ENCODE data around the gene MAMDC2. TPM values are rescaled to one million over a fixed set of nuclear protein-coding genes. Genes with fewer than 3 reads are reported as not detected.

Gene MAMDC2
- total and polyA plus RNA-seq, 5 donors from 2014 or later, result 0.10 TPM; not detected in 4

DNA sequence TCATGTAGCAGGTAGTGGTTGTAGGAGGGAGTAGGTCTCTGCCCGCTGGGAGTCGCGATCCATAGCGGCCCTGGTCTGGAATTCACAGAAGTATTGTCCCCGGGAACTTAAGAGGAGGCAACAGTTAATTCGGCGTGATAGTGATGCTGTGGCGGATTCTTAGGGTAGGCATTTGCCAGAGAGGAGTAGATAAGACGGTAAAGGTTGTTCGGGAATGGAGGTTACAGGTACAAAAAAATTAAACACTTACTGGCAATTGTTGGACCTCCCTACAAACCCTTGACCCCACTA lies 215.8 kb downstream of the MAMDC2 start:
- peaks cover 39 to 58% (median 43%) of the 10 kb centered on the region in 4 donors for H3K4me1 Mint-ChIP-seq
- DNase-seq, result no peak

DNA sequence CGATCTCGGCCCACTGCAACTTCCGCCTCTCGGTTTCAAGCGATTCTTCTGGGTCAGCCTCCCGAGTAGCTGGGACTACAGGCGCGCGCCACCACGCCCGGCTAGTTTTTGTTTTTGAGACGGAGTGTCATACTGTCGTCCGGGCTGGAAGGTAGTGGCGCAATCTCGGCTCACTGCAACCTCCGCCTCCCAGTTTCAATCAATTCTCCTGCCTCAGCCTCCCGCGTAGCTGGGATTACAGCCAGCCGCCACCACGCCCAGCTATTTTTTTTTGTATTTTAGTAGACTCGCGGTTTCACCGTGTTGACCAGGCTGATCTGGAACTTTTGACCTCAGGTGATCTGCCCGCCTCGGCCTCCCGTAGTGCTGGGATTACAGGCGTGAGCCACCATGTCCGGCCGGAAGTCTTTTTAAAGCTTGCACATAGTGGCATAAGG lies 216.4 kb downstream of the MAMDC2 start:
- no peaks in the 10 kb centered on the region for H3K9me3 ChIP-seq (ENCODE audit: control insufficient read depth in 2 of 2, low read length in 2 of 2)
- no peaks in the 10 kb centered on the region for H3K27me3 Mint-ChIP-seq
- H3K27me3 ChIP-seq (ENCODE audit: control insufficient read depth, insufficient read depth, low read length), result no peaks in the 10 kb centered on the region
- H3K36me3 ChIP-seq (ENCODE audit: control insufficient read depth, insufficient read depth, low read length), result peaks cover 11% of the 10 kb centered on the region
- H3K4me1 ChIP-seq (ENCODE audit: control insufficient read depth, insufficient read depth, low read length, poor library complexity, severe bottlenecking), result peaks cover 55% of the 10 kb centered on the region
- H3K4me3 ChIP-seq (ENCODE audit: low read depth, low read length), result peak overlapping the region; percentile 95
- peak overlapping the region; percentile 88 to 95 (median 92) for H3K4me3 Mint-ChIP-seq
- peaks cover 42 to 64% (median 47%) of the 10 kb centered on the region in 4 donors for H3K4me1 Mint-ChIP-seq
- ATAC-seq (ENCODE audit: low read depth in 2 of 2), result no peak
- peaks cover 8% of the 10 kb centered on the region for H3K36me3 Mint-ChIP-seq
- DNase-seq, result no peak
- H3K27ac ChIP-seq (ENCODE audit: insufficient read depth, low read length, poor library complexity, severe bottlenecking), result peak overlapping the region; percentile 92
- H3K9me3 Mint-ChIP-seq, result no peaks in the 10 kb centered on the region
- H3K27ac Mint-ChIP-seq, result peak overlapping the region in 2 of 3 donors; percentile 67 to 93

More for the DNA sequence above, 215.8 kb downstream of the MAMDC2 start:
- H3K27ac ChIP-seq (ENCODE audit: insufficient read depth, low read length, poor library complexity, severe bottlenecking), result peak overlapping the region; percentile 92
- peaks cover 5% of the 10 kb centered on the region for H3K36me3 ChIP-seq (ENCODE audit: control insufficient read depth, insufficient read depth, low read length)
- Mint-ChIP-seq H3K27me3 (no peaks in the 10 kb centered on the region), H3K27ac (peak overlapping the region; percentile 93 to 96 (median 96)), H3K4me3 (peak overlapping the region; percentile 88 to 95 (median 92)), H3K9me3 (no peaks in the 10 kb centered on the region), H3K36me3 (peaks cover 4% of the 10 kb centered on the region)
- peak overlapping the region; percentile 95 for H3K4me3 ChIP-seq (ENCODE audit: low read depth, low read length)
- no peaks in the 10 kb centered on the region for H3K27me3 ChIP-seq (ENCODE audit: control insufficient read depth, insufficient read depth, low read length)
- ATAC-seq (ENCODE audit: low read depth in 2 of 2), result no peak
- no peaks in the 10 kb centered on the region for H3K9me3 ChIP-seq (ENCODE audit: control insufficient read depth in 2 of 2, low read length in 2 of 2)
- H3K4me1 ChIP-seq (ENCODE audit: control insufficient read depth, insufficient read depth, low read length, poor library complexity, severe bottlenecking), result peaks cover 55% of the 10 kb centered on the region

DNA sequence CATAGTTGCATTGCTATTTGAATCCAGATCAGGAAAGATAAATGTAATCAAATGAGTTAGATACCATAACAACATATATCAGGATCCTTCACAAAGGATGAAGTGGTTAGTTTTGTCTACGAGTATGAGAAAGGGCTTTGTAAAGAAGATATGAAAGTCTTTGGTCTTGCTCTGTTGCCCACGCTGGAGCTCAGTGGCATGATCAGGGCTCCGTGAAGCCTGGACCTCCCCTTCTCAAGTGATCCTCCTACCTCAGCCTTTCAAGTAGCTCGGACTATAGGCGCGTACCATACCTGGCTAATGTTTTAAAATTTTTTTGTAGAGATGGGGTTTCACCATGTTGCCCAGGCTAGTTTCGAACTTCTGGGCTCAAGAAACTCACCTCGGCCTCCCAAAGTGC lies 217.0 kb downstream of the MAMDC2 start:
- ATAC-seq (ENCODE audit: low read depth in 2 of 2) (no peak), DNase-seq (no peak)
- Histone ChIP-seq H3K27me3 (ENCODE audit: control insufficient read depth, insufficient read depth, low read length) (no peaks in the 10 kb centered on the region), H3K27ac (ENCODE audit: insufficient read depth, low read length, poor library complexity, severe bottlenecking) (peak overlapping the region; percentile 36), H3K36me3 (ENCODE audit: control insufficient read depth, insufficient read depth, low read length) (peaks cover 17% of the 10 kb centered on the region), H3K4me1 (ENCODE audit: control insufficient read depth, insufficient read depth, low read length, poor library complexity, severe bottlenecking) (peaks cover 55% of the 10 kb centered on the region), H3K9me3 (ENCODE audit: control insufficient read depth in 2 of 2, low read length in 2 of 2) (no peaks in the 10 kb centered on the region), H3K4me3 (ENCODE audit: low read depth, low read length) (peak overlapping the region; percentile 85)
- Mint-ChIP-seq H3K36me3 (peaks cover 8% of the 10 kb centered on the region), H3K27ac (peak overlapping the region in 2 of 3 donors; percentile 67 to 77), H3K9me3 (no peaks in the 10 kb centered on the region), H3K4me3 (peak overlapping the region; percentile 88 to 95 (median 92)), H3K27me3 (no peaks in the 10 kb centered on the region), H3K4me1 (peaks cover 43 to 67% (median 50%) of the 10 kb centered on the region in 4 donors)

DNA sequence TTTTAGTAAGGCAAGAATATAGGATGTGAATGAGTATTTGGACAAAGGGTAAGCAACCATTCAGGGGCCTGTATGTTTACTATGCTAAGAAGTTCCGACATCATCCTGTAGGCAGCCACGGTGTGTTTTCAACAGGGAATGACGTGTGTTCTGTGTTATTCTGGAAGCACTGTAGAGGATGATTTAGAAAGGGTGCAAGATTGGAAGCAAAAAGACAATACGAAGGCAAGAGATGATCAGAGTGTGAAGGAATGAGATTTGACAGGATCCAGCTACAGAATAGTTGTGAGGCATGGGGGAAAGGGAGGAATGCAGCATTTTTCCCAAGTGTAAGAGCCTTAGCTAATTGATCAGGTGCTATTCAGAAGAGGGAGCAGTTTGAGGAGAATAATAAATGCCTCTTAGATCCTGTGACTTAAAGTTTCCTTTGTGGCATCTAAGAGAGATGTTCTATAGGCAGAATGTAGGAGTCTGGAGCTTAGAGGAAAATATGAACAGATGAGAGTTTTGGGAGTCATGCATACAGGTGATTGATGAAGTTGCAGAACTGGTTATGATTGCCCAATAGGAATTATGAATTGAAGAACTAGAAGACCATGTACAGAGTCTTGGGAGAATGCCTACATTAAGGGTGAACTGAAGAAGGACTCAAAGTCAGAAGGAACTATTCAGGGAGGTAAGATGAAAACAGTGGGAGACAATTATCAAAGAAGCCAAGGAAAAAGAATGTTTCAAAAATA lies 217.7 kb downstream of the MAMDC2 start:
- Mint-ChIP-seq H3K27ac (peak overlapping the region in 2 of 3 donors; percentile 49 to 72), H3K4me1 (peaks cover 43 to 72% (median 53%) of the 10 kb centered on the region in 4 donors), H3K9me3 (no peaks in the 10 kb centered on the region), H3K27me3 (no peaks in the 10 kb centered on the region), H3K4me3 (peak overlapping the region; percentile 88 to 95 (median 92)), H3K36me3 (peaks cover 8% of the 10 kb centered on the region)
- Histone ChIP-seq H3K4me1 (ENCODE audit: control insufficient read depth, insufficient read depth, low read length, poor library complexity, severe bottlenecking) (peaks cover 59% of the 10 kb centered on the region), H3K4me3 (ENCODE audit: low read depth, low read length) (peak overlapping the region; percentile 85), H3K27me3 (ENCODE audit: control insufficient read depth, insufficient read depth, low read length) (no peaks in the 10 kb centered on the region), H3K9me3 (ENCODE audit: control insufficient read depth in 2 of 2, low read length in 2 of 2) (no peaks in the 10 kb centered on the region), H3K27ac (ENCODE audit: insufficient read depth, low read length, poor library complexity, severe bottlenecking) (no peak overlapping the region), H3K36me3 (ENCODE audit: control insufficient read depth, insufficient read depth, low read length) (peaks cover 19% of the 10 kb centered on the region)
- DNase-seq, result no peak
- ATAC-seq (ENCODE audit: low read depth in 2 of 2), result no peak

DNA sequence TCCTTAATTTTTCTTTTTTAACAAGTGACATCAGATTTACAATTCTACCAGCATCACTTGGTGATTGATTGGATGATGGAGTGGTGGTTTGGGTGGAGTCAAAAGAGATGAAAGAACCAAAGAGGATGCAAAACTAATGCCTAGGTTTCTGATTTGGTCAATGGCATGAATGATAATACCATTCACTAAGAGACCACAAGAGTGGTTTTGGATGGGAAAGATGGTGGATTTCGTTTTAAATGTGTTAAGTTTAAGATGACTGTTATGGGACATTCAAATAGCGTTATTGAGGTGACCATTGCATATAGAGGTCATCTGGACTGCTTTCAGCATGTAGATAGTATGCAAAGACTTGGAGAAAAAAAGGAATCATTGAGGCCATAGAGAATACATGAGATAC lies 218.7 kb downstream of the MAMDC2 start:
- H3K27ac ChIP-seq (ENCODE audit: insufficient read depth, low read length, poor library complexity, severe bottlenecking), result peak overlapping the region; percentile 44
- H3K36me3 Mint-ChIP-seq, result peaks cover 9% of the 10 kb centered on the region
- no peaks in the 10 kb centered on the region for H3K27me3 ChIP-seq (ENCODE audit: control insufficient read depth, insufficient read depth, low read length)
- H3K36me3 ChIP-seq (ENCODE audit: control insufficient read depth, insufficient read depth, low read length), result peaks cover 28% of the 10 kb centered on the region
- H3K27me3 Mint-ChIP-seq, result no peaks in the 10 kb centered on the region
- H3K4me1 Mint-ChIP-seq, result peaks cover 42 to 73% (median 54%) of the 10 kb centered on the region in 4 donors
- H3K4me3 Mint-ChIP-seq, result peak overlapping the region; percentile 88 to 95 (median 92)
- no peaks in the 10 kb centered on the region for H3K9me3 ChIP-seq (ENCODE audit: control insufficient read depth in 2 of 2, low read length in 2 of 2)
- ATAC-seq (ENCODE audit: low read depth in 2 of 2), result no peak
- DNase-seq, result peak in 1 of 3 donors; percentile 18
- no peaks in the 10 kb centered on the region for H3K9me3 Mint-ChIP-seq
- H3K4me1 ChIP-seq (ENCODE audit: control insufficient read depth, insufficient read depth, low read length, poor library complexity, severe bottlenecking), result peaks cover 60% of the 10 kb centered on the region
- peak overlapping the region; percentile 85 for H3K4me3 ChIP-seq (ENCODE audit: low read depth, low read length)
- peak overlapping the region; percentile 49 to 85 (median 52) for H3K27ac Mint-ChIP-seq

DNA sequence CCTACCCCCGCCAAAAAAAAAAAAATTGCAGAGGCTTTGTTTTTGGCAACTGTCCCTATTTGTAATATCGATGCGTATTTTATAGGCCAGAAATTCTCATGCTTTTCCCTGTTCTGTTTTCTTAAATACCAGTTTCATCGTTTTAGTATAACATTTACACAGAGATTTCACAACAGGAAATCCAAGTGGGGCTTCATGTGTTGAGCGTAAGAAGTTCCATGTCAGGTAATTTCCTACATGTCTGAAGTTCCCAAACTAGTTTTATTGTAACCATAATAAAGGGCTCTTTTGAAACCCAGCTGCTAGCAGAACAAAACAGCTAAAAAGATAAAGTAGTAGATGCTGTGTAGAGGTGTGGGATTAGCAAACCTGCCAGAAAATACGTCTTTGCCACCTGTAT lies 219.3 kb downstream of the MAMDC2 start:
- H3K27ac Mint-ChIP-seq, result peak overlapping the region; percentile 31 to 85 (median 49)
- Histone ChIP-seq H3K36me3 (ENCODE audit: control insufficient read depth, insufficient read depth, low read length) (peaks cover 32% of the 10 kb centered on the region), H3K4me3 (ENCODE audit: low read depth, low read length) (peak overlapping the region; percentile 85), H3K27me3 (ENCODE audit: control insufficient read depth, insufficient read depth, low read length) (no peaks in the 10 kb centered on the region), H3K27ac (ENCODE audit: insufficient read depth, low read length, poor library complexity, severe bottlenecking) (peak overlapping the region; percentile 44), H3K4me1 (ENCODE audit: control insufficient read depth, insufficient read depth, low read length, poor library complexity, severe bottlenecking) (peaks cover 54% of the 10 kb centered on the region), H3K9me3 (ENCODE audit: control insufficient read depth in 2 of 2, low read length in 2 of 2) (no peaks in the 10 kb centered on the region)
- peaks cover 40 to 72% (median 54%) of the 10 kb centered on the region in 4 donors for H3K4me1 Mint-ChIP-seq
- DNase-seq, result no peak
- peak overlapping the region; percentile 88 to 95 (median 92) for H3K4me3 Mint-ChIP-seq
- H3K27me3 Mint-ChIP-seq, result no peaks in the 10 kb centered on the region
- H3K9me3 Mint-ChIP-seq, result no peaks in the 10 kb centered on the region
- H3K36me3 Mint-ChIP-seq, result peaks cover 12% of the 10 kb centered on the region
- no peak for ATAC-seq (ENCODE audit: low read depth in 2 of 2)

DNA sequence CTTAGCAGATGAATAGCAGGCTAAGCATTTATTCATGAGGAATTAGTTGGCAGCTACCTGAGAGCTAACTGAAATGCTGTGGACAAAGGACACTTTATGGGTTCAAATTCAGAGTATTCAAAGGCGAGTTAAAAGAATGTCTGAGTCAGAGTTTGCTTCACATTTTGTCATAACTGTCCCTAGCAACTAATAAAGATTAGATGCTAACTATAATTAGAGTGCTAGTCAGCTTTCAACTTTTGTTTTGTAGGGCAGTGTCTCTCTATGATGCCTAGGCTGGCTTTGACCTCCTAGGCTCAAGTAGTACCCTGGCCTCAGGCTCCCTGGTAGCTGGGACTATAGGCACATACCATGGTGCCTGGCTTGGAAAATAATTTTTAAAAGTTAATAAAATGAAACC lies 219.8 kb downstream of the MAMDC2 start:
- Mint-ChIP-seq H3K36me3 (peaks cover 12% of the 10 kb centered on the region), H3K4me1 (peaks cover 36 to 68% (median 50%) of the 10 kb centered on the region in 4 donors), H3K27ac (peak overlapping the region in 1 of 3 donors; percentile 49), H3K27me3 (no peaks in the 10 kb centered on the region), H3K9me3 (no peaks in the 10 kb centered on the region), H3K4me3 (peak overlapping the region in 1 of 4 donors; percentile 95)
- DNase-seq (no peak), ATAC-seq (ENCODE audit: low read depth in 2 of 2) (no peak)
- Histone ChIP-seq H3K9me3 (ENCODE audit: control insufficient read depth in 2 of 2, low read length in 2 of 2) (no peaks in the 10 kb centered on the region), H3K27ac (ENCODE audit: insufficient read depth, low read length, poor library complexity, severe bottlenecking) (peak overlapping the region; percentile 8), H3K27me3 (ENCODE audit: control insufficient read depth, insufficient read depth, low read length) (no peaks in the 10 kb centered on the region), H3K36me3 (ENCODE audit: control insufficient read depth, insufficient read depth, low read length) (peaks cover 33% of the 10 kb centered on the region), H3K4me3 (ENCODE audit: low read depth, low read length) (peak overlapping the region; percentile 85), H3K4me1 (ENCODE audit: control insufficient read depth, insufficient read depth, low read length, poor library complexity, severe bottlenecking) (peaks cover 52% of the 10 kb centered on the region)
